ENCODE data around the gene HEXB. TPM values are rescaled to one million over a fixed set of nuclear protein-coding genes. Genes with fewer than 3 reads are reported as not detected.

HEXB gene
- total and polyA plus RNA-seq, 9 of the 15 experiments (the other 6 are each of a cell fraction or from before 2014, with no cell fraction given), result 22.9 to 158 (median 108) TPM

- Histone ChIP-seq H3K4me1 (replicated peaks in 1 of 2; ENCODE audit: control insufficient read depth in 2 of 2, insufficient read depth in 2 of 2, low read length in 2 of 2) (peaks cover 8 to 12% of the 10 kb centered on the region in 2 experiments; a peak in 4 of 5 replicates), H3K79me2 (ENCODE audit: control insufficient read depth, insufficient read depth, low read length) (peaks cover 55% of the 10 kb centered on the region), H3K4me2 (ENCODE audit: insufficient read depth, low read length) (peak overlapping the region; percentile 93), H4K20me1 (replicated peaks; ENCODE audit: control insufficient read depth, insufficient read depth, low read length) (peaks cover 6% of the 10 kb centered on the region; the same call in 1 of the 2 replicates), H3K9ac (ENCODE audit: insufficient read depth in 1 of 2, low read depth in 2 of 2, low read length in 2 of 2) (peak overlapping the region; percentile 85 to 98), H3K27me3 (ENCODE audit: control insufficient read depth in 2 of 2, insufficient read depth in 2 of 2, low read length in 2 of 2) (no peaks in the 10 kb centered on the region), H3K36me3 (ENCODE audit: control insufficient read depth, insufficient read depth, low read length) (peaks cover 68% of the 10 kb centered on the region), H3K9me3 (replicated peaks; ENCODE audit: control insufficient read depth, insufficient read depth, low read depth, low read length) (no peaks in the 10 kb centered on the region), H2AFZ (ENCODE audit: low read depth, low read length) (peak overlapping the region; percentile 98), H3K9me1 (ENCODE audit: control insufficient read depth, insufficient read depth, low read length) (no peaks in the 10 kb centered on the region), H3K27ac (ENCODE audit: extremely low read depth, low read depth, low read length) (peak overlapping the region; percentile 83), H3K4me3 (peak overlapping the region; percentile 87)
- peak; percentile 65 for FAIRE-seq
- intact Hi-C loops (cut with micrococcal nuclease) (loop anchor here (1.0 to 5.0 kb wide), 2 partner anchors 137 to 151 kb away; no protein-coding TSS in a partner anchor), in situ Hi-C loops (cut with MboI) (no loop called here)
- under 1% methylated on average over 10 of the region's 10 CpGs for WGBS (ENCODE audit: insufficient coverage, low coverage, missing lambda C conversion rate)
- ATAC-seq, result peak; percentile 82
- CTCF ChIA-PET (ENCODE audit: low intra/inter-chr PET ratio), result interaction anchor here (1.9 kb wide), 1 partner anchor 153 kb away, joined by 6 read pairs; no protein-coding TSS in a partner anchor
- POLR2A ChIA-PET, result interaction anchor here (1.0 to 1.5 kb wide), 2 partner anchors 11 to 34 kb away, joined by 3 to 5 read pairs; no protein-coding TSS in a partner anchor
- TF ChIP-seq HMGN3 (IDR thresholded peaks at IDR 0.05; ENCODE audit: borderline replicate concordance, extremely low read depth, insufficient read length, low read depth, low read length) (no peak), GABPA (tag; conservative IDR thresholded peaks at IDR 0.05; ENCODE audit: low read depth) (0 out of 2 replicates have a peak, but pooled peaks have one; percentile 30), ATF6 (CRISPR knock-in tag; IDR thresholded peaks at IDR 0.05) (0 out of 2 replicates have a peak, but pooled peaks have one; percentile 24), ZFP30 (CRISPR knock-in tag; IDR thresholded peaks at IDR 0.05; ENCODE audit: borderline replicate concordance) (no peak), SMARCA4 (IDR thresholded peaks at IDR 0.05) (no peak), FUS (optimal IDR thresholded peaks at IDR 0.05; ENCODE audit: low read depth, low read length) (no peak), SRF (CRISPR knock-in tag; IDR thresholded peaks at IDR 0.05) (0 out of 4 replicates have a peak, but pooled peaks of 1 of the 2 experiments have one; percentile 6), HCFC1 (IDR thresholded peaks at IDR 0.05; ENCODE audit: low read depth, low read length) (no peak), ZNF316 (IDR thresholded peaks at IDR 0.05) (peak; percentile 67), MAFG (tag; conservative IDR thresholded peaks at IDR 0.05) (peak; percentile 47; the same call in 1 of the 2 replicates), CTCF (IDR thresholded peaks at IDR 0.05 in 2 of 3, conservative IDR thresholded peaks at IDR 0.05 in 1 of 3; ENCODE audit: insufficient read depth in 2 of 3, low read depth in 1 of 3, low read length in 3 of 3) (peak; percentile 20 to 61 (median 59); a peak in 5 of 6 replicates), GABPB1 (CRISPR knock-in tag; IDR thresholded peaks at IDR 0.05) (no peak), CGGBP1 (CRISPR knock-in tag; IDR thresholded peaks at IDR 0.05) (no peak), RAD21 (CRISPR knock-in tag; conservative IDR thresholded peaks at IDR 0.05 in 1 of 2, IDR thresholded peaks at IDR 0.05 in 1 of 2) (peak; percentile 20 to 24; a peak in 1 of 4 replicates)
- TSS peak; percentile 75 for BruUV-seq (replicated peaks)
- peak; percentile 42 to 63 (median 52) for DNase-seq (ENCODE audit: extremely low read depth in 1 of 4, low spot score in 3 of 4)
Observed at GRCh38 chr5:74766418-74766848, 81.4 kb downstream of the HEXB start.
